ENCODE data around the gene SSBP4. TPM values are rescaled to one million over a fixed set of nuclear protein-coding genes. Genes with fewer than 3 reads are reported as not detected.

SSBP4 gene
- total and polyA plus RNA-seq, 2 of the 8 experiments (the other 6 are each of a cell fraction or from before 2014, with no cell fraction given) = 26.4 to 33.7 TPM

- TF ChIP-seq CHD7 (IDR thresholded peaks at IDR 0.05; ENCODE audit: insufficient replicate concordance, low read length) (no peak), CREB1 (IDR thresholded peaks at IDR 0.05) (no peak)
These were observed 22.0 kb downstream of the SSBP4 start (continued) for GRCh38 chr19:18440936-18441803.

Measured in H1 (cell line).